ENCODE data around the gene KHNYN.

KHNYN gene

GRCh38 chr14:24430682-24431568, 1.2 kb downstream of the KHNYN start (continued):
- TF ChIP-seq REST (tag by site-specific recombination; IDR thresholded peaks at IDR 0.05) (no peak), ZNF48 (tag by site-specific recombination; IDR thresholded peaks at IDR 0.05) (no peak), ZNF792 (tag by site-specific recombination; IDR thresholded peaks at IDR 0.05) (no peak), ZBTB21 (tag by site-specific recombination; IDR thresholded peaks at IDR 0.05) (no peak), KLF1 (tag by site-specific recombination; IDR thresholded peaks at IDR 0.05) (no peak), ZNF223 (tag by site-specific recombination; IDR thresholded peaks at IDR 0.05) (no peak), ZNF530 (tag by site-specific recombination; IDR thresholded peaks at IDR 0.05; ENCODE audit: low read depth) (no peak), PATZ1 (tag by site-specific recombination; IDR thresholded peaks at IDR 0.05) (0 out of 2 replicates have a peak, but pooled peaks have one; percentile 29), ZNF202 (tag by site-specific recombination; IDR thresholded peaks at IDR 0.05; ENCODE audit: borderline replicate concordance) (no peak), TRIM28 (IDR thresholded peaks at IDR 0.05; ENCODE audit: borderline replicate concordance, low read length) (no peak), ZNF140 (tag by site-specific recombination; IDR thresholded peaks at IDR 0.05) (no peak), ZNF391 (tag by site-specific recombination; IDR thresholded peaks at IDR 0.05; ENCODE audit: borderline replicate concordance, low read depth) (no peak), ZNF362 (tag by site-specific recombination; IDR thresholded peaks at IDR 0.05) (no peak), ZNF138 (tag by site-specific recombination; IDR thresholded peaks at IDR 0.05; ENCODE audit: borderline replicate concordance) (no peak), ZNF146 (tag by site-specific recombination; IDR thresholded peaks at IDR 0.05) (no peak), ZBTB20 (tag by site-specific recombination; IDR thresholded peaks at IDR 0.05) (peak; percentile 63; the same call in 1 of the 2 replicates), ZNF529 (tag by site-specific recombination; IDR thresholded peaks at IDR 0.05; ENCODE audit: insufficient replicate concordance) (no peak), ZNF23 (tag by site-specific recombination; IDR thresholded peaks at IDR 0.05; ENCODE audit: borderline replicate concordance) (no peak)
- TF ChIP-seq, protein P1, sequence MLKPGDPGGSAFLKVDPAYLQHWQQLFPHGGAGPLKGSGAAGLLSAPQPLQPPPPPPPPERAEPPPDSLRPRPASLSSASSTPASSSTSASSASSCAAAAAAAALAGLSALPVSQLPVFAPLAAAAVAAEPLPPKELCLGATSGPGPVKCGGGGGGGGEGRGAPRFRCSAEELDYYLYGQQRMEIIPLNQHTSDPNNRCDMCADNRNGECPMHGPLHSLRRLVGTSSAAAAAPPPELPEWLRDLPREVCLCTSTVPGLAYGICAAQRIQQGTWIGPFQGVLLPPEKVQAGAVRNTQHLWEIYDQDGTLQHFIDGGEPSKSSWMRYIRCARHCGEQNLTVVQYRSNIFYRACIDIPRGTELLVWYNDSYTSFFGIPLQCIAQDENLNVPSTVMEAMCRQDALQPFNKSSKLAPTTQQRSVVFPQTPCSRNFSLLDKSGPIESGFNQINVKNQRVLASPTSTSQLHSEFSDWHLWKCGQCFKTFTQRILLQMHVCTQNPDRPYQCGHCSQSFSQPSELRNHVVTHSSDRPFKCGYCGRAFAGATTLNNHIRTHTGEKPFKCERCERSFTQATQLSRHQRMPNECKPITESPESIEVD (tag by site-specific recombination; IDR thresholded peaks at IDR 0.05), result no peak
- TF ChIP-seq, protein P2, sequence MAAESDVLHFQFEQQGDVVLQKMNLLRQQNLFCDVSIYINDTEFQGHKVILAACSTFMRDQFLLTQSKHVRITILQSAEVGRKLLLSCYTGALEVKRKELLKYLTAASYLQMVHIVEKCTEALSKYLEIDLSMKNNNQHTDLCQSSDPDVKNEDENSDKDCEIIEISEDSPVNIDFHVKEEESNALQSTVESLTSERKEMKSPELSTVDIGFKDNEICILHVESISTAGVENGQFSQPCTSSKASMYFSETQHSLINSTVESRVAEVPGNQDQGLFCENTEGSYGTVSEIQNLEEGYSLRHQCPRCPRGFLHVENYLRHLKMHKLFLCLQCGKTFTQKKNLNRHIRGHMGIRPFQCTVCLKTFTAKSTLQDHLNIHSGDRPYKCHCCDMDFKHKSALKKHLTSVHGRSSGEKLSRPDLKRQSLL (tag by site-specific recombination; IDR thresholded peaks at IDR 0.05), result peak; percentile 75

Data from HEK293 (cell line).